Stimulated activated CD4-positive, alpha-beta T cell treated with anti-CD3 and anti-CD28 coated beads, TNF-alpha, amount 100 ng/mL, for 1 hour (primary cell): Measurements from ENCODE around the gene GOLGA8J.
"Not testable (repeated sequence)": the region's sequence is repeated elsewhere in the genome, so short reads cannot be mapped to it uniquely, and the experiment has no call there.

Experiments
- DNase-seq, 3 donors: peaks; one replicate each; pipeline ENCODE4 v3.0.0-alpha.2; 2020; ENCODE audit warnings: low read depth in 3 of 3, low spot score in 1 of 3

The GOLGA8J gene

GRCh38 chr15:30073915-30074314, 8.8 kb upstream of the GOLGA8J start:
- no peak for DNase-seq

- not testable (repeated sequence) for DNase-seq
These were observed 1.9 kb upstream of the GOLGA8J start for GRCh38 chr15:30080816-30081215.

- not testable (repeated sequence) for DNase-seq
These were observed 15.1 kb downstream of the GOLGA8J start for GRCh38 chr15:30097827-30098226.

GRCh38 chr15:30102890-30103289, 20.1 kb downstream of the GOLGA8J start:
- DNase-seq: not testable (repeated sequence)

GRCh38 chr15:30103941-30104507, 21.3 kb downstream of the GOLGA8J start:
- DNase-seq: not testable (repeated sequence)

GRCh38 chr15:30110591-30110990, 27.8 kb downstream of the GOLGA8J start:
- DNase-seq: not testable (repeated sequence)

- DNase-seq: not testable (repeated sequence)
These were observed 47.3 kb downstream of the GOLGA8J start for GRCh38 chr15:30130066-30130465.

- DNase-seq: not testable (repeated sequence)
These were observed 52.0 kb downstream of the GOLGA8J start, which contains the start of gene GOLGA8T for GRCh38 chr15:30134751-30135150. Gene GOLGA8T (plus strand): TSS chr15:30135051. CDS start chr15:30135149, 98 bp downstream.
